ENCODE results near the gene FOXP1. TPM values are rescaled to one million over a fixed set of nuclear protein-coding genes. Genes with fewer than 3 reads are reported as not detected.

Gene FOXP1
- total RNA-seq, 1 donor: 55.7 TPM

GRCh38 chr3:71111784-71112440 lies 471.6 kb downstream of the FOXP1 start:
- no peak overlapping the region for H3K4me3 ChIP-seq (ENCODE audit: low read depth, low read length)
- peak; percentile 82 for DNase-seq (ENCODE audit: low read depth)
- TF ChIP-seq CTCF (IDR thresholded peaks at IDR 0.05; ENCODE audit: insufficient read depth, low read depth, low read length): no peak

- no peak for DNase-seq (ENCODE audit: low read depth)
- H3K4me3 ChIP-seq (ENCODE audit: low read depth, low read length): no peak overlapping the region
- TF ChIP-seq CTCF (IDR thresholded peaks at IDR 0.05; ENCODE audit: insufficient read depth, low read depth, low read length): no peak
Observed at GRCh38 chr3:71110385-71111222, 472.9 kb downstream of the FOXP1 start.

- TF ChIP-seq CTCF (IDR thresholded peaks at IDR 0.05; ENCODE audit: insufficient read depth, low read depth, low read length): no peak
- no peak overlapping the region for H3K4me3 ChIP-seq (ENCODE audit: low read depth, low read length)
- DNase-seq (ENCODE audit: low read depth): no peak
Observed at GRCh38 chr3:71109977-71110285, 473.6 kb downstream of the FOXP1 start.

GRCh38 chr3:71109241-71109976 lies 474.1 kb downstream of the FOXP1 start:
- peak; percentile 73 for DNase-seq (ENCODE audit: low read depth)
- no peak for TF ChIP-seq CTCF (IDR thresholded peaks at IDR 0.05; ENCODE audit: insufficient read depth, low read depth, low read length)
- H3K4me3 ChIP-seq (ENCODE audit: low read depth, low read length): peak overlapping the region; percentile 27

GRCh38 chr3:71107926-71108325 lies 475.6 kb downstream of the FOXP1 start:
- DNase-seq (ENCODE audit: low read depth): no peak
- TF ChIP-seq CTCF (IDR thresholded peaks at IDR 0.05; ENCODE audit: insufficient read depth, low read depth, low read length): no peak
- no peak overlapping the region for H3K4me3 ChIP-seq (ENCODE audit: low read depth, low read length)

- TF ChIP-seq CTCF (IDR thresholded peaks at IDR 0.05; ENCODE audit: insufficient read depth, low read depth, low read length): no peak
- no peak overlapping the region for H3K4me3 ChIP-seq (ENCODE audit: low read depth, low read length)
- DNase-seq (ENCODE audit: low read depth): no peak
Observed at GRCh38 chr3:71104976-71105375, 478.6 kb downstream of the FOXP1 start.
